DND-41 (cell line): Measurements from ENCODE around the gene DAZAP1.
A peak's percentile ranks its signal among the peaks of the same experiment; 100 is the strongest.

Experiments
- ATAC-seq: fragments of 200-7000 bp; cut with Tn5 transposase; 3 replicates; pipeline ENCODE4 v1.9.1; 2021; ENCODE audit warnings: low read depth; ENCODE audit not compliant: insufficient read depth
- DNase-seq: peaks from one replicate; pipeline ENCODE4 v3.0.0-alpha.2; 2020
- H2AFZ ChIP-seq: 2 replicates; pipeline ENCODE4 v1.6.0; 2012; ENCODE audit warnings: low read depth, low read length
- H3K27ac ChIP-seq: 2 replicates; pipeline ENCODE4 v1.5.1; 2012; ENCODE audit warnings: low read length, inconsistent platforms
- H3K27me3 ChIP-seq: fragments of 200-600 bp; sonication (generic); 2 replicates; pipeline ENCODE4 v1.6.0; 2012; ENCODE audit warnings: low read length, mild to moderate bottlenecking, inconsistent platforms; ENCODE audit not compliant: insufficient read depth, poor library complexity
- H3K36me3 ChIP-seq: 2 replicates; pipeline ENCODE4 v1.5.1; 2012; ENCODE audit warnings: low read length, inconsistent platforms; ENCODE audit not compliant: insufficient read depth
- H3K4me1 ChIP-seq: 2 replicates; pipeline ENCODE4 v1.5.1; 2012; ENCODE audit warnings: mild to moderate bottlenecking, low read length; ENCODE audit not compliant: insufficient read depth
- H3K4me2 ChIP-seq: 2 replicates; pipeline ENCODE4 v1.6.0; 2012; ENCODE audit warnings: mild to moderate bottlenecking, moderate library complexity, low read length, inconsistent platforms; ENCODE audit not compliant: insufficient read depth
- H3K4me3 ChIP-seq, 2 experiments: fragments of 200-600 bp in 1 of 2; shearing (Covaris generic) in 1 of 2; 2 replicates each; pipeline ENCODE4 v1.5.1; 2012 to 2016; ENCODE audit warnings: inconsistent platforms in 2 of 2, low read length in 2 of 2, mild to moderate bottlenecking in 2 of 2, low read depth in 1 of 2, moderate library complexity in 1 of 2
- H3K79me2 ChIP-seq: 2 replicates; pipeline ENCODE4 v1.6.0; 2012; ENCODE audit warnings: low read length, inconsistent platforms; ENCODE audit not compliant: insufficient read depth
- H3K9ac ChIP-seq: 2 replicates; pipeline ENCODE4 v1.6.0; 2012; ENCODE audit warnings: low read depth, mild to moderate bottlenecking, inconsistent platforms, low read length, moderate library complexity
- H3K9me3 ChIP-seq: 2 replicates; pipeline ENCODE4 v1.5.1; 2012; ENCODE audit warnings: low read length, moderate library complexity, mild to moderate bottlenecking, inconsistent platforms; ENCODE audit not compliant: insufficient read depth, severe bottlenecking
- H4K20me1 ChIP-seq: 2 replicates; pipeline ENCODE4 v1.6.0; 2012; ENCODE audit warnings: low read length; ENCODE audit not compliant: insufficient read depth
- CTCF ChIP-seq: IDR thresholded peaks from 2 replicates; pipeline ENCODE4 v1.5.1; 2012; ENCODE audit warnings: borderline replicate concordance, low read length, moderate library complexity, mild to moderate bottlenecking; ENCODE audit not compliant: poor library complexity, severe bottlenecking; ENCODE audit errors: extremely low read depth
- EZH2 ChIP-seq: IDR thresholded peaks from 3 replicates; pipeline ENCODE4 v1.6.1; 2012; ENCODE audit warnings: borderline replicate concordance, low read depth, mild to moderate bottlenecking, moderate library complexity, low read length, inconsistent platforms; ENCODE audit not compliant: severe bottlenecking

DAZAP1 gene

GRCh38 chr19:1426736-1427135 is 19.4 kb downstream of the DAZAP1 start:
- H3K4me1 ChIP-seq, result no peaks in the 10 kb centered on the region
- peaks cover 76% of the 10 kb centered on the region for H3K79me2 ChIP-seq
- peaks cover 82% of the 10 kb centered on the region for H4K20me1 ChIP-seq
- H3K4me2 ChIP-seq, result no peak overlapping the region
- H3K27me3 ChIP-seq, result no peaks in the 10 kb centered on the region
- no peak overlapping the region for H3K4me3 ChIP-seq
- H3K9ac ChIP-seq, result no peak overlapping the region
- H3K36me3 ChIP-seq, result peaks cover 94% of the 10 kb centered on the region
- no peaks in the 10 kb centered on the region for H3K9me3 ChIP-seq
- no peak overlapping the region for H2AFZ ChIP-seq
- ATAC-seq (no peak), DNase-seq (no peak)
- H3K27ac ChIP-seq, result no peak overlapping the region
- TF ChIP-seq CTCF (no peak), EZH2 (no peak)

DNA sequence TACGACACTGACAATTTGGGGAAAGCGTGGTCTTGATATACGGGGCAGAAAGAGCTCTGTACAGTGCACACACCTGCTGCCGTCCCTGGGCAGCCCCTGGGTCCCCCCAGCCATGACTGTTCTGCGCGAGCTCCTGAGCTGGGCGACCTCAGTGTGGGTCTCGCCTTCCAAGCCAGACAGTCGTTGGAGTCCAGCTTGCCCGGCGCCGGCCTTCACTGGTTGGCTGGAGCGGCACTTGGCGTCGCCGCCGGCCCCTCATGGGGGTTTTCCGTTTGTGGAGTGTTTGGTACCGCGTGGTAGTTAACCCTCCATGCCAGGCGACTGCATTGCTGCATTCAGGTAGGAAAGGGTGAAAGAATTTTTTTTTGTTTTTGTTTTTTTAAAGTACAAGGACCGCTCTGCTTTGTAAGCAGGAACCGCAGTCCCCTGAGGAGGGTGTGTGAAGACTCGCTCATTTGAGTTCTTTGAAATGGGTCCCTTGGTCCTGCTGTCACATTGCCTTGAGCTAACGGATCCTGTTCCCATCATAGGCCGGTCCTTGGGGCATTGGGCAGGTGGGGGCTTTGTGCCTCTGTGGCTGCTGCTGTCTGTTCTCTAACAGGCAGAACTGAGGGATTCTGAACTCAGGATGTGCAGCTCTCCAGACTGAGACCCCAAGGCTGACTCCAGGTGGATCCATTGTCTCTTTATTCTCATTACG is 20.0 kb downstream of the DAZAP1 start:
- H3K27ac ChIP-seq, result no peak overlapping the region
- DNase-seq, result no peak
- TF ChIP-seq CTCF, result no peak
- TF ChIP-seq EZH2, result no peak
- H3K36me3 ChIP-seq, result peaks cover 94% of the 10 kb centered on the region
- no peaks in the 10 kb centered on the region for H3K27me3 ChIP-seq
- no peak overlapping the region for H3K4me3 ChIP-seq
- H4K20me1 ChIP-seq, result peaks cover 82% of the 10 kb centered on the region
- no peak overlapping the region for H3K4me2 ChIP-seq
- no peaks in the 10 kb centered on the region for H3K9me3 ChIP-seq
- H2AFZ ChIP-seq, result no peak overlapping the region
- H3K9ac ChIP-seq, result no peak overlapping the region
- ATAC-seq, result no peak
- H3K4me1 ChIP-seq, result no peaks in the 10 kb centered on the region
- peaks cover 70% of the 10 kb centered on the region for H3K79me2 ChIP-seq

- Histone ChIP-seq H3K4me1 (no peaks in the 10 kb centered on the region), H4K20me1 (peaks cover 82% of the 10 kb centered on the region), H2AFZ (no peak overlapping the region), H3K27ac (no peak overlapping the region), H3K36me3 (peaks cover 94% of the 10 kb centered on the region), H3K27me3 (no peaks in the 10 kb centered on the region), H3K4me3 (no peak overlapping the region), H3K79me2 (peaks cover 59% of the 10 kb centered on the region), H3K9ac (no peak overlapping the region), H3K9me3 (no peaks in the 10 kb centered on the region), H3K4me2 (no peak overlapping the region)
- ATAC-seq (no peak), DNase-seq (no peak)
- no peak for TF ChIP-seq EZH2
Measured at GRCh38 chr19:1428738-1429391, 21.5 kb downstream of the DAZAP1 start.

DNA sequence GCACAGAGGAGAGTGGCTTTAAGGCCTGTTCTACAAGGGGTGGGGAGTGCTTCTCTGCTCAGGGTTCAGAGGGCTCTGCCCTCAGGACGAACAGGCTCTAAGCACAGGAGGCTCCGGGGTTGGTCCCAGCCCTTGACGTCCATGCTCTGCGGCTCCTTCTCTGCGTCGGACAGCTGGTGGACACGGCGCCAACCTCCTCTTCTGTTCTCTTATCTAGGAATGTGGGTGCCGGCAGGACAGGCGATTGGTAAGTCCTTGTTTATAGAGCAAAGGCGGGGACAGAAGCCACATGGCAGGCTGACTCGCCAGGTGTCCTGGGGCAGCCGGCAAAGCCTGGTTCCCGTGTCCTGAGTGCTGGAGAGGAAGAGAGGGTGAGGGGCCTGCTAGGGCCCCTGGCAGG is 22.4 kb downstream of the DAZAP1 start:
- H3K36me3 ChIP-seq, result peaks cover 95% of the 10 kb centered on the region
- no peak for DNase-seq
- no peak overlapping the region for H2AFZ ChIP-seq
- H3K27me3 ChIP-seq, result no peaks in the 10 kb centered on the region
- no peak overlapping the region for H3K4me2 ChIP-seq
- no peak overlapping the region for H3K9ac ChIP-seq
- no peak overlapping the region for H3K27ac ChIP-seq
- peaks cover 84% of the 10 kb centered on the region for H4K20me1 ChIP-seq
- 0 out of 3 replicates have a peak, but pooled peaks have one; percentile 4 for ATAC-seq
- H3K4me3 ChIP-seq, result no peak overlapping the region
- no peaks in the 10 kb centered on the region for H3K9me3 ChIP-seq
- H3K79me2 ChIP-seq, result peaks cover 51% of the 10 kb centered on the region
- no peak for TF ChIP-seq EZH2
- TF ChIP-seq CTCF, result no peak
- no peaks in the 10 kb centered on the region for H3K4me1 ChIP-seq
